BJ (cell line): ENCODE measurements around the gene ARMH1. TPM values are rescaled to one million over a fixed set of nuclear protein-coding genes. Genes with fewer than 3 reads are reported as not detected.

Experiments used
- CTCF ChIA-PET: fragments of 350-600 bp; formaldehyde crosslinking; extraction: SDS; loops from one replicate; lab custom pipeline; 2021; ENCODE audit warnings: antibody characterized with exemption, inconsistent platforms; lab: Yijun Ruan, JAX
- POLR2A ChIA-PET: fragments of 300-600 bp; sonication (Branson Sonifier 250); formaldehyde crosslinking; extraction: SDS; loops from one replicate; lab custom pipeline; 2021; ENCODE audit warnings: antibody characterized with exemption; lab: Charles Lee
- DNase-seq: peaks from one replicate; pipeline ENCODE4 v3.0.0-alpha.2; 2011; ENCODE audit warnings: low read depth
- H3K27me3 ChIP-seq: 2 replicates; pipeline ENCODE4 v1.6.0; 2011; ENCODE audit warnings: low read length; ENCODE audit not compliant: control insufficient read depth, insufficient read depth
- H3K36me3 ChIP-seq: 2 replicates; pipeline ENCODE4 v1.5.1; 2011; ENCODE audit warnings: low read length; ENCODE audit not compliant: control insufficient read depth, insufficient read depth
- H3K4me3 ChIP-seq: 2 replicates; pipeline ENCODE4 v1.5.1; 2011; ENCODE audit warnings: low read depth, mild to moderate bottlenecking, control low read depth, low read length
- polyA plus RNA-seq: library from polyadenylated mRNA; depleted of rRNA; stranded (reverse); fragments of >200 nt; gene quantifications from 2 replicates; pipeline ENCODE4 v1.2.3, GENCODE V29; 2011
- TF ChIP-seq, protein P1 (sequence below): IDR thresholded peaks from 2 replicates; pipeline ENCODE4 v1.5.1; 2011; ENCODE audit warnings: low read depth, mild to moderate bottlenecking, control low read depth, inconsistent platforms, low read length, moderate library complexity; ENCODE audit not compliant: insufficient read depth

Gene ARMH1
- polyA plus RNA-seq, 1 experiment = 0.86 TPM

GRCh38 chr1:44693900-44694299, 19.4 kb downstream of the ARMH1 start:
- CTCF ChIA-PET = no interaction called here

GRCh38 chr1:44694863-44695478, 20.5 kb downstream of the ARMH1 start:
- CTCF ChIA-PET = no interaction called here
- no peak overlapping the region for H3K4me3 ChIP-seq
- TF ChIP-seq, protein P1, sequence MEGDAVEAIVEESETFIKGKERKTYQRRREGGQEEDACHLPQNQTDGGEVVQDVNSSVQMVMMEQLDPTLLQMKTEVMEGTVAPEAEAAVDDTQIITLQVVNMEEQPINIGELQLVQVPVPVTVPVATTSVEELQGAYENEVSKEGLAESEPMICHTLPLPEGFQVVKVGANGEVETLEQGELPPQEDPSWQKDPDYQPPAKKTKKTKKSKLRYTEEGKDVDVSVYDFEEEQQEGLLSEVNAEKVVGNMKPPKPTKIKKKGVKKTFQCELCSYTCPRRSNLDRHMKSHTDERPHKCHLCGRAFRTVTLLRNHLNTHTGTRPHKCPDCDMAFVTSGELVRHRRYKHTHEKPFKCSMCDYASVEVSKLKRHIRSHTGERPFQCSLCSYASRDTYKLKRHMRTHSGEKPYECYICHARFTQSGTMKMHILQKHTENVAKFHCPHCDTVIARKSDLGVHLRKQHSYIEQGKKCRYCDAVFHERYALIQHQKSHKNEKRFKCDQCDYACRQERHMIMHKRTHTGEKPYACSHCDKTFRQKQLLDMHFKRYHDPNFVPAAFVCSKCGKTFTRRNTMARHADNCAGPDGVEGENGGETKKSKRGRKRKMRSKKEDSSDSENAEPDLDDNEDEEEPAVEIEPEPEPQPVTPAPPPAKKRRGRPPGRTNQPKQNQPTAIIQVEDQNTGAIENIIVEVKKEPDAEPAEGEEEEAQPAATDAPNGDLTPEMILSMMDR = no peak
- no peaks in the 10 kb centered on the region for H3K36me3 ChIP-seq
- no peak for DNase-seq
- POLR2A ChIA-PET = no interaction called here
- peaks cover 3% of the 10 kb centered on the region; the same call in 1 of the 2 replicates for H3K27me3 ChIP-seq

More at GRCh38 chr1:44693900-44694299, 19.4 kb downstream of the ARMH1 start:
- Histone ChIP-seq H3K36me3 (no peaks in the 10 kb centered on the region), H3K27me3 (peaks cover 3% of the 10 kb centered on the region; the same call in 1 of the 2 replicates), H3K4me3 (no peak overlapping the region)
- DNase-seq = no peak
- TF ChIP-seq, protein P1 = no peak
- POLR2A ChIA-PET = no interaction called here

- peaks cover 3% of the 10 kb centered on the region; the same call in 1 of the 2 replicates for H3K27me3 ChIP-seq
- TF ChIP-seq, protein P1 = no peak
- no peak overlapping the region for H3K4me3 ChIP-seq
- ChIA-PET CTCF (interaction anchor here (1.2 to 1.6 kb wide), 3 partner anchors 10 to 35 kb away, joined by 3 to 5 read pairs (median 3); partner anchors contain the start of gene RNU5D-1), POLR2A (no interaction called here)
- no peaks in the 10 kb centered on the region for H3K36me3 ChIP-seq
- DNase-seq = no peak
These were observed 21.2 kb downstream of the ARMH1 start for GRCh38 chr1:44695671-44696070.

DNA sequence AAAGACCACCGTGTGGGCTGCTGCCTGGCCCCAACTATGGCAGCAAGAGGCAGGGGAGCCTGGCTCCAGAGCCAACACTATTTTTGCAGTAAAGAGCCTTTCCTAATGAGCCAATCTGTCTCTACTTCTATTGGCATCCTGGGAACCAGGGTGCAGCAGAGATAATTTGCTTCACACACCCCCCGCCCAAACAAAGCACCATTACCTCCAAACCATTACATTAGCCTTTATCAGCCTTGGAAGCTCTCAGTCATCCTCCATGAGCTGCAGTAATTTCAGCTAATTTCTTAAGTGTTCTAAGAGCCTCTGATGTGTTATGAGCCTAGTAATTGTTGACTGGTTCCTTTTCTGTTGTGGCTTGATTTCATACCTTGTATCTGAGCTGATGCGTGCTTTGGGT, 21.6 kb downstream of the ARMH1 start:
- no peaks in the 10 kb centered on the region for H3K36me3 ChIP-seq
- H3K4me3 ChIP-seq = no peak overlapping the region
- DNase-seq = no peak
- TF ChIP-seq, protein P1 = no peak
- ChIA-PET POLR2A (no interaction called here), CTCF (interaction anchor here (0.7 to 1.6 kb wide), 4 partner anchors 9 to 35 kb away, joined by 3 to 5 read pairs (median 3); partner anchors contain the start of gene RNU5D-1)
- H3K27me3 ChIP-seq = peaks cover 3% of the 10 kb centered on the region; the same call in 1 of the 2 replicates

- H3K27me3 ChIP-seq = peaks cover 1% of the 10 kb centered on the region; the same call in 1 of the 2 replicates
- DNase-seq = no peak
- H3K4me3 ChIP-seq = no peak overlapping the region
- no peaks in the 10 kb centered on the region for H3K36me3 ChIP-seq
- POLR2A ChIA-PET = no interaction called here
- TF ChIP-seq, protein P1 = no peak
- CTCF ChIA-PET = interaction anchor here (0.7 to 1.6 kb wide), 4 partner anchors 9 to 34 kb away, joined by 3 to 5 read pairs (median 3); partner anchors contain the start of gene RNU5D-1
These were observed 22.4 kb downstream of the ARMH1 start for GRCh38 chr1:44696789-44697345.
